OCI-LY7 (cell line): ENCODE measurements around the gene KRTAP5-3. TPM values are rescaled to one million over a fixed set of nuclear protein-coding genes. Genes with fewer than 3 reads are reported as not detected.
A peak's percentile ranks its signal among the peaks of the same experiment; 100 is the strongest.

Experiments used
- BruUV-seq: library from RNA; stranded (reverse); fragments of 400-500 nt; replicated peaks from 2 replicates; lab custom pipeline; 2021; lab: Mats Ljungman, UMichigan
- CTCF ChIA-PET: fragments of 300-600 bp; sonication (Branson Sonifier 250); formaldehyde crosslinking; loops from one replicate; lab custom pipeline; 2022; ENCODE audit warnings: antibody characterized with exemption; ENCODE audit not compliant: unreplicated experiment; lab: Charles Lee
- POLR2A ChIA-PET: fragments of 300-600 bp; sonication (Branson Sonifier 250); formaldehyde crosslinking; loops from one replicate; lab custom pipeline; 2022; ENCODE audit warnings: antibody characterized with exemption; lab: Charles Lee
- DNase-seq: peaks from one replicate; pipeline ENCODE4 v3.0.0-alpha.2; 2015; ENCODE audit warnings: low spot score
- H2AFZ ChIP-seq: fragments of 200-600 bp; sonication (generic), shearing (Covaris generic); 2 replicates; pipeline ENCODE4 v1.6.1; 2014; ENCODE audit warnings: mild to moderate bottlenecking, antibody characterized with exemption, low read length, moderate library complexity
- H3K27ac ChIP-seq: fragments of 200-600 bp; sonication (generic); 2 replicates; pipeline ENCODE4 v1.5.1; 2014; ENCODE audit warnings: mixed run types, low read depth, mild to moderate bottlenecking, moderate library complexity, low read length, inconsistent platforms; ENCODE audit not compliant: poor library complexity, severe bottlenecking
- H3K36me3 ChIP-seq: fragments of 200-600 bp; sonication (generic); 2 replicates; pipeline ENCODE4 v1.6.1; 2014; ENCODE audit warnings: mild to moderate bottlenecking, antibody characterized with exemption, low read length, moderate library complexity, mixed read lengths; ENCODE audit not compliant: insufficient read depth
- H3K4me1 ChIP-seq: fragments of 200-600 bp; sonication (generic); 2 replicates; pipeline ENCODE4 v1.5.1; 2014; ENCODE audit warnings: mild to moderate bottlenecking, low read length; ENCODE audit not compliant: insufficient read depth, poor library complexity, severe bottlenecking
- H3K4me2 ChIP-seq: fragments of 200-600 bp; sonication (generic); 2 replicates; pipeline ENCODE4 v1.6.1; 2014; ENCODE audit warnings: mild to moderate bottlenecking, low read length
- H3K4me3 ChIP-seq: fragments of 200-600 bp; sonication (generic); 2 replicates; pipeline ENCODE4 v1.5.1; 2014; ENCODE audit warnings: mild to moderate bottlenecking, low read depth, low read length; ENCODE audit not compliant: poor library complexity, severe bottlenecking
- H3K79me2 ChIP-seq: fragments of 200-600 bp; sonication (generic); 2 replicates; pipeline ENCODE4 v1.6.1; 2016; ENCODE audit warnings: low read depth, mild to moderate bottlenecking, low read length, moderate library complexity, mixed read lengths; ENCODE audit not compliant: insufficient read depth
- H3K9me2 ChIP-seq: fragments of 200-600 bp; sonication (generic); 2 replicates; pipeline ENCODE4 v1.6.1; 2016; ENCODE audit warnings: mild to moderate bottlenecking, low read length, mixed read lengths; ENCODE audit not compliant: insufficient read depth
- H3K9me3 ChIP-seq: fragments of 200-600 bp; sonication (generic); 2 replicates; pipeline ENCODE4 v1.6.1; 2014; ENCODE audit warnings: mild to moderate bottlenecking, mixed run types, low read length, mixed read lengths
- H4K20me1 ChIP-seq: fragments of 200-600 bp; sonication (generic); 2 replicates; pipeline ENCODE4 v1.6.1; 2014; ENCODE audit warnings: mild to moderate bottlenecking, antibody characterized with exemption, low read length, moderate library complexity, mixed read lengths; ENCODE audit not compliant: insufficient read depth
- CTCF ChIP-seq: fragments of 200-600 bp; sonication (generic); conservative IDR thresholded peaks from 2 replicates; pipeline ENCODE4 v1.5.1; 2014; ENCODE audit warnings: mild to moderate bottlenecking, antibody characterized with exemption, low read length, moderate library complexity, mixed read lengths
- EZH2phosphoT487 ChIP-seq: fragments of 200-600 bp; sonication (generic); IDR thresholded peaks from 2 replicates; pipeline ENCODE4 v1.6.1; 2018; ENCODE audit warnings: low read depth, borderline replicate concordance, mild to moderate bottlenecking, mixed run types, antibody characterized with exemption, low read length, moderate library complexity, mixed read lengths
- intact Hi-C: fragments of 100-400 bp; cut with micrococcal nuclease; formaldehyde crosslinking; loops from one replicate; pipeline ENCODE4 v1.10.0; 2022; ENCODE audit not compliant: unreplicated experiment
- total RNA-seq, 2 experiments: library from RNA; depleted of rRNA in 1 of 2; stranded (reverse); fragments of >200 nt in 1 of 2; shearing (Covaris generic) in 1 of 2; gene quantifications; 2 replicates each; pipeline ENCODE4 v1.2.3, GENCODE V29; 2014 to 2022

Gene KRTAP5-3
- total RNA-seq, 2 experiments from 2014 or later = not detected

GRCh38 chr11:1573077-1573902 is 35.0 kb downstream of the KRTAP5-3 start:
- no peaks in the 10 kb centered on the region for H3K9me2 ChIP-seq
- intact Hi-C loops = loop anchor here (10.0 kb wide), 1 partner anchor 368 kb away; no protein-coding TSS in a partner anchor
- CTCF ChIA-PET = interaction anchor here (0.7 to 1.7 kb wide), 2 partner anchors 9 to 52 kb away, joined by 3 to 5 read pairs; no protein-coding TSS in a partner anchor
- POLR2A ChIA-PET = no interaction called here
- no peak for DNase-seq
- TF ChIP-seq EZH2phosphoT487 (peak; percentile 74; the same call in 1 of the 2 replicates), CTCF (no peak)
- H3K9me3 ChIP-seq = no peaks in the 10 kb centered on the region
- H2AFZ ChIP-seq = no peak overlapping the region
- peaks cover 13% of the 10 kb centered on the region for H3K4me1 ChIP-seq
- peak overlapping the region; percentile 64 for H3K4me3 ChIP-seq
- no TSS peak for BruUV-seq
- no peaks in the 10 kb centered on the region for H3K79me2 ChIP-seq
- no peaks in the 10 kb centered on the region for H3K36me3 ChIP-seq
- H4K20me1 ChIP-seq = no peaks in the 10 kb centered on the region
- no peak overlapping the region for H3K27ac ChIP-seq
- peak overlapping the region; percentile 72 for H3K4me2 ChIP-seq

GRCh38 chr11:1572197-1573076 is 35.8 kb downstream of the KRTAP5-3 start, which contains the start of gene DUSP8:
DUSP8 (minus strand) TSS chr11:1572271; CDS start chr11:1565826, 6,445 bp downstream.
- Histone ChIP-seq H3K4me3 (peak within 1 kb of the TSS; percentile 64), H3K9me3 (no peaks in the 10 kb centered on the region), H3K4me2 (peak within 1 kb of the TSS; percentile 72), H3K4me1 (peaks cover 13% of the 10 kb centered on the region), H3K27ac (no peak within 1 kb of the TSS), H4K20me1 (no peaks in the 10 kb centered on the region), H3K36me3 (no peaks in the 10 kb centered on the region), H3K9me2 (no peaks in the 10 kb centered on the region), H2AFZ (0 out of 2 replicates have a peak within 1 kb of the TSS, but pooled peaks have one; percentile 6), H3K79me2 (no peaks in the 10 kb centered on the region)
- ChIA-PET POLR2A (interaction anchor here (0.6 kb wide), 1 partner anchor 54 kb away, joined by 3 read pairs; no protein-coding TSS in a partner anchor), CTCF (interaction anchor here (0.6 kb wide), 1 partner anchor 26 kb away, joined by 3 read pairs; no protein-coding TSS in a partner anchor)
- BruUV-seq = no TSS peak
- intact Hi-C loops = loop anchor here (10.0 kb wide), 1 partner anchor 368 kb away; no protein-coding TSS in a partner anchor
- TF ChIP-seq CTCF (no peak), EZH2phosphoT487 (no peak)
- peak; percentile 58 for DNase-seq
